CD4-positive, alpha-beta T cell treated with Interleukin-1 beta for 1 hour (primary cell): ENCODE data around the gene FAM234B.

Experiments used
- DNase-seq, 2 donors: peaks; one replicate each; pipeline ENCODE4 v3.0.0-alpha.2; 2020 to 2022

The FAM234B gene

GRCh38 chr12:13094367-13094766 lies 50.2 kb downstream of the FAM234B start:
- peak in 1 of 2 donors; percentile 25 for DNase-seq

GRCh38 chr12:13095266-13095995 lies 51.2 kb downstream of the FAM234B start:
- no peak for DNase-seq

- DNase-seq, result peak in 1 of 2 donors; percentile 13
Observed at GRCh38 chr12:13097491-13098011, 53.4 kb downstream of the FAM234B start.

- DNase-seq, result peak; percentile 14 to 65
Observed at GRCh38 chr12:13099066-13099843, 55.1 kb downstream of the FAM234B start.

- no peak for DNase-seq
Observed at GRCh38 chr12:13099844-13100604, 55.8 kb downstream of the FAM234B start.

GRCh38 chr12:13100605-13100881 lies 56.4 kb downstream of the FAM234B start:
- DNase-seq, result no peak

- DNase-seq, result peak; percentile 96 to 98
Observed at GRCh38 chr12:13100882-13101769, 56.9 kb downstream of the FAM234B start.

- DNase-seq, result peak; percentile 31 to 45
Observed at GRCh38 chr12:13101821-13102375, 57.7 kb downstream of the FAM234B start.

- peak; percentile 5 to 10 for DNase-seq
Observed at GRCh38 chr12:13102461-13103195, 58.4 kb downstream of the FAM234B start.

- DNase-seq, result peak in 1 of 2 donors; percentile 7
Observed at GRCh38 chr12:13103391-13104033, 59.3 kb downstream of the FAM234B start, which contains the start of gene GSG1. Gene GSG1 (minus strand): TSS chr12:13103667. CDS start chr12:13103512, 155 bp downstream.

GRCh38 chr12:13104409-13104808 lies 60.2 kb downstream of the FAM234B start:
- DNase-seq, result peak in 1 of 2 donors; percentile 13

GRCh38 chr12:13105781-13106180 lies 61.6 kb downstream of the FAM234B start:
- DNase-seq, result no peak

GRCh38 chr12:13106666-13107065 lies 62.5 kb downstream of the FAM234B start:
- no peak for DNase-seq

- DNase-seq, result no peak
Observed at GRCh38 chr12:13112968-13113367, 68.8 kb downstream of the FAM234B start.

GRCh38 chr12:13114251-13115052 lies 70.3 kb downstream of the FAM234B start:
- DNase-seq, result no peak

- no peak for DNase-seq
Observed at GRCh38 chr12:13116259-13116658, 72.1 kb downstream of the FAM234B start.

GRCh38 chr12:13117029-13117428 lies 72.8 kb downstream of the FAM234B start:
- DNase-seq, result no peak

GRCh38 chr12:13119826-13120225 lies 75.6 kb downstream of the FAM234B start:
- no peak for DNase-seq

- no peak for DNase-seq
Observed at GRCh38 chr12:13120413-13120812, 76.2 kb downstream of the FAM234B start.

- no peak for DNase-seq
Observed at GRCh38 chr12:13121568-13121967, 77.4 kb downstream of the FAM234B start.
